Measurements from ENCODE around the gene STXBP5L.

DNA sequence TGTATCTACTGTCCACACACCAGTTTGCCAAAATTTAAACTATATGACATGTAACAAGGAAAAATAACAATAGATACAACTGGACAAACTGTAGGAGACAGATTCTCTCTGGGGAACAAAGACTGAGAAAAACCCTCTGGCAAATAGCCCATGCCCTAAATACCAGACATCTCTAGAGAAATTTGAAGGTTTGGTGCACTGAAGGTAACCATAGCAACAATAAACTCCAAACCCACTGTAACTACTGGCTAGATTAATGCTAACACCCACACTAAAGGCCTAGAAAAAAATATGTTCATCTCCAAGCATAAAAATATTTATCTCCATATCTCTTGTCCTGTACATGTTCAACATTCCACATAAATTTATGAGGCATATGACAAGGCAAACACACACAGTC lies 267.1 kb downstream of the STXBP5L start:
- TF ChIP-seq ZNF8 (CRISPR knock-in tag; IDR thresholded peaks at IDR 0.05) = no peak
- TF ChIP-seq ZFP30 (CRISPR knock-in tag; IDR thresholded peaks at IDR 0.05) = no peak

Measured in SK-N-SH treated with all-trans-retinoic acid at 6 μM for 48 hours (cell line).